Measurements from ENCODE around the gene DNAJA3. TPM values are rescaled to one million over a fixed set of nuclear protein-coding genes. Genes with fewer than 3 reads are reported as not detected.

Gene DNAJA3
- total RNA-seq, 1 donor from 2014 or later: 31.1 TPM

DNA sequence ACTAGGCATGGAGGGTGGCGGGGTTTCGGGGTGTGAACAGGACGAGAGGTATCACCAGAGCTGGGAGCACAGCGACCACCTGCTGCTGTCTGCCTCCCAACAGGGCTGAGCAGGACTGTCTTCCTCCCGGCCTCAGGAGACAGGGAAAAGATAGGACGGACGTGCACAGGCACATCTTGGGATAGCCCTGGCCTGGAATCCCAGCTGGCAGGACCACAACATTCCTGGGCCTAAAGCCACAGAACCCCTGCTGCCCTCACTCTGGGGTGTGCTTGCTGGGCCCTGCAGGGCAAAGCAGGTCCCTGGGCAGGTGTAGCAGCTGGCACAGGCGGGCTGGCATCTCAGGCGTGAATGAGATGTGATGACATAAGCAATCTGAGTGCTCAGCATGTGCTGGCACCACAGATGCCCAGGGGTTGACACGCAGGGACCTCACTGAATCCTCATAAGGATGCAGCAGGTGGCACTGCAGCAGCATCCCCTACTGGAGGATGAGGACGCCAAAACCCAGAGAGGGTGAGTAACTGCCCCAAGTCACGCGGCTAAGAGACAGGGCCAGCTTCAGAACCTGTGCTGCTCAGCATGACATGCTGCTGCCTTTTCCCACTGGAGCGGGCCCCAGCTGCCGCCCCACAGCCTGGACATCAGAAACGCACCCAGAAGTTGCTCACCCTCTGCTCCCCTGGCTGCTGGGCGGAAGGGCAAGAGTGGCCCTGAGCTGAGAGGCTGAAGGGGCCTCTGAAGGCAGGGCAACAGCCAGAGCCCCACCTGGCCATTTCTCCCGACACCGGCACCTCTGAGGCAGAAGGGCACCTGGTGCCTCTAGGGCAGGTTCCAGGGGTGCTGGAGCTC, 16.4 kb upstream of the DNAJA3 start:
- Mint-ChIP-seq H3K36me3 (ENCODE audit: unreplicated experiment) (peaks cover 6% of the 10 kb centered on the region), H3K4me1 (ENCODE audit: unreplicated experiment) (peaks cover 14% of the 10 kb centered on the region), H3K9me3 (ENCODE audit: unreplicated experiment) (no peaks in the 10 kb centered on the region), H3K4me3 (ENCODE audit: unreplicated experiment) (no peak overlapping the region), H3K27me3 (ENCODE audit: unreplicated experiment) (no peaks in the 10 kb centered on the region), H3K27ac (ENCODE audit: unreplicated experiment) (no peak overlapping the region)
- DNase-seq (ENCODE audit: extremely low spot score, unreplicated experiment): no peak
- TF ChIP-seq, protein P1, sequence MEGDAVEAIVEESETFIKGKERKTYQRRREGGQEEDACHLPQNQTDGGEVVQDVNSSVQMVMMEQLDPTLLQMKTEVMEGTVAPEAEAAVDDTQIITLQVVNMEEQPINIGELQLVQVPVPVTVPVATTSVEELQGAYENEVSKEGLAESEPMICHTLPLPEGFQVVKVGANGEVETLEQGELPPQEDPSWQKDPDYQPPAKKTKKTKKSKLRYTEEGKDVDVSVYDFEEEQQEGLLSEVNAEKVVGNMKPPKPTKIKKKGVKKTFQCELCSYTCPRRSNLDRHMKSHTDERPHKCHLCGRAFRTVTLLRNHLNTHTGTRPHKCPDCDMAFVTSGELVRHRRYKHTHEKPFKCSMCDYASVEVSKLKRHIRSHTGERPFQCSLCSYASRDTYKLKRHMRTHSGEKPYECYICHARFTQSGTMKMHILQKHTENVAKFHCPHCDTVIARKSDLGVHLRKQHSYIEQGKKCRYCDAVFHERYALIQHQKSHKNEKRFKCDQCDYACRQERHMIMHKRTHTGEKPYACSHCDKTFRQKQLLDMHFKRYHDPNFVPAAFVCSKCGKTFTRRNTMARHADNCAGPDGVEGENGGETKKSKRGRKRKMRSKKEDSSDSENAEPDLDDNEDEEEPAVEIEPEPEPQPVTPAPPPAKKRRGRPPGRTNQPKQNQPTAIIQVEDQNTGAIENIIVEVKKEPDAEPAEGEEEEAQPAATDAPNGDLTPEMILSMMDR (IDR thresholded peaks at IDR 0.05): no peak

DNA sequence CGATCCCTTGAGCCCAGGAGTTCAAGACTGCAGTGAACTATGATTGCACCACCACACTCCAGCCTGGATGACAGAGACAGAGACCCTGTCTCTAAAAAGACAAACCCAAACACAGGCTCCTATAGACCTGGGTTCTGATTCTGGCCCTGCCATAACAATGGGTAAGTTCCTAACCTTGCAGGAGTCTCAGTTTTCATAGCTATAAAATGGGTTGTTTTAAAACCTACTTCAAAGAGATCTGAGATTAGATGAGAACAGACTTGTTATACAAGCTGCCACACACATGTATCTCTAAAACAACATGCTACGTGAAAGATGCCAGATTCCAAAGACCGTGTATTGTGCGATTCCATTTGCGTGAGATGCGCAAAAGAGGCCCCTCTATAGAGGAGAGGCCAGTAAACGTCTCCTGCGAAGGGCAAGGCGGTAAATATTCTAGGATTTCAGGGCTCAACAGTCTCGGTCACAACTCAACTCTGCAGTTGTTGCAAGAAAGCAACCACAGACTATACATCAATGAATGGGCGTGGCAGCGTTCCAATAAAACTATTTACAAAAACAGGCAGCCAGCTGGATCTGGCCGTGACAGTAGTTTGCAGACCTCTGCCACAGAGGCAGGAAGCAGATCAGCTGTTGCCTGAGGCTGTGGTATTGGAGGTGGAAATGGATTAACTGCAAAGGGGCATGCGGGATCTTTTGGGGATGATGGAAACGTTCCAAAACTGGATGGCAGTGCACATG, 15.2 kb upstream of the DNAJA3 start:
- Mint-ChIP-seq H3K27me3 (ENCODE audit: unreplicated experiment) (no peaks in the 10 kb centered on the region), H3K9me3 (ENCODE audit: unreplicated experiment) (no peaks in the 10 kb centered on the region), H3K4me1 (ENCODE audit: unreplicated experiment) (peaks cover 24% of the 10 kb centered on the region), H3K4me3 (ENCODE audit: unreplicated experiment) (no peak overlapping the region), H3K36me3 (ENCODE audit: unreplicated experiment) (no peaks in the 10 kb centered on the region), H3K27ac (ENCODE audit: unreplicated experiment) (peak overlapping the region; percentile 6)
- TF ChIP-seq, protein P1 (IDR thresholded peaks at IDR 0.05): no peak
- no peak for DNase-seq (ENCODE audit: extremely low spot score, unreplicated experiment)

DNA sequence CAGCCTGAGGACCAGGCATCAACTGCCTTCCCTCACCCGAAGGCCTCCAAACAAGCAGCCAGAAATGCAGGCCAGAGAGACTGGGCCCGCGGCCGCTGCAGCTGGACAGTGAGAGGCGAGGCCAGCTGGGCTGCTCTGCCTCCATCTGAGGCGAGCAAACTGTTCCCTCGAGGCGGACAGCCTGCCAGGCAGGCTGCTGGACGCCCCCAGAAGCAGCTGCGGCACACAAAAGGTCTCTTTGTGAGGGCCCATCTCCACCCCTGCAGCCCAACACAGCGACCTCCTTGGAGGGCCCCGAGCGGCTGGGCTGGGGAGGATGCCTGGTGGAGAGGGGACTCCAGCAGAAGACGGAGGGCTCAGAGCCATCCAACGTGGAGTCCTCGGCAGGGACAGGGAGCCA, 14.0 kb upstream of the DNAJA3 start:
- no peaks in the 10 kb centered on the region for H3K36me3 Mint-ChIP-seq (ENCODE audit: unreplicated experiment)
- H3K9me3 Mint-ChIP-seq (ENCODE audit: unreplicated experiment): no peaks in the 10 kb centered on the region
- TF ChIP-seq, protein P1 (IDR thresholded peaks at IDR 0.05): no peak
- H3K4me1 Mint-ChIP-seq (ENCODE audit: unreplicated experiment): peaks cover 26% of the 10 kb centered on the region
- H3K4me3 Mint-ChIP-seq (ENCODE audit: unreplicated experiment): no peak overlapping the region
- no peak for DNase-seq (ENCODE audit: extremely low spot score, unreplicated experiment)
- H3K27ac Mint-ChIP-seq (ENCODE audit: unreplicated experiment): no peak overlapping the region
- H3K27me3 Mint-ChIP-seq (ENCODE audit: unreplicated experiment): no peaks in the 10 kb centered on the region

DNA sequence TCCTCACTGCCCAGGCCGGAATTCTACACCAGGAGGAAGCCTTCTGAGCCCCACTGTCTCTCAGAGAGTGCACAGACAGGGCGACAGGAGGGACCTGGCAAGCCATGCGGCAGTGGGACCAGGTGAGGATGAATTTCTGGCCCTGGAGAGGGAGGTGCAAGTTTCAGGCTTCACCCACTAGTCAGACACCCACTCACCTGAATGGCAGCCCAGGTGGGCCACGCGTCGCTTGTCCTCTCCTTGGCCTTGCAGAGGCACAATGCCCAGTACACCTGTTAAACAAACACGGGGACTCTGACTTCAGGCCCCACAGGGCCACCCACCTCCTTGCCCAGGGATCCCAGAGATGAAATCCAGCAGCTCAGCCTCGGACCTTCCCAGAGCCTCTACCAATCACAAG, 13.5 kb upstream of the DNAJA3 start:
- DNase-seq (ENCODE audit: extremely low spot score, unreplicated experiment): no peak
- Mint-ChIP-seq H3K36me3 (ENCODE audit: unreplicated experiment) (no peaks in the 10 kb centered on the region), H3K27ac (ENCODE audit: unreplicated experiment) (no peak overlapping the region), H3K27me3 (ENCODE audit: unreplicated experiment) (no peaks in the 10 kb centered on the region), H3K4me3 (ENCODE audit: unreplicated experiment) (no peak overlapping the region), H3K4me1 (ENCODE audit: unreplicated experiment) (peaks cover 29% of the 10 kb centered on the region), H3K9me3 (ENCODE audit: unreplicated experiment) (no peaks in the 10 kb centered on the region)
- TF ChIP-seq, protein P1 (IDR thresholded peaks at IDR 0.05): no peak

DNA sequence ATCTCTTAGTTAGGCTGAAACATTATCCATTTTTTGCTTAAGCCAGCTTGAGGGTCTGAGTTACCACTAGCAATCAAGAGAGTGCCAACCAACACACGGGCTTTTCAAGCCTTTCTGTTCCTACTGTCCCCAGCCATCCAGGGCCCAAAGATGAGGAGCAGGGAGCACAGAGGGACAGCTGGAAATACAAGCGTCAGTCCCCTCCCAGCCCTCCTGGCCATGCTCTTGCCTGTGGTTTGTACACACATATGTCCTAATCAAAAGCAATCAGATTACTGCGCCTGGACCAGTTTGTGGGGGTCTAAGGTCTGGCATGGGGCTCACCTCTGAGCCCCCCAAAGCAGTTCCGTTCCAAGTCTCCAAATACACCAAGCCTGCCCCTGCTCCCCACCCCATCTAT, 12.8 kb upstream of the DNAJA3 start:
- TF ChIP-seq, protein P1 (IDR thresholded peaks at IDR 0.05): no peak
- no peak for DNase-seq (ENCODE audit: extremely low spot score, unreplicated experiment)
- H3K27ac Mint-ChIP-seq (ENCODE audit: unreplicated experiment): no peak overlapping the region
- no peak overlapping the region for H3K4me3 Mint-ChIP-seq (ENCODE audit: unreplicated experiment)
- no peaks in the 10 kb centered on the region for H3K27me3 Mint-ChIP-seq (ENCODE audit: unreplicated experiment)
- H3K4me1 Mint-ChIP-seq (ENCODE audit: unreplicated experiment): peaks cover 29% of the 10 kb centered on the region
- H3K9me3 Mint-ChIP-seq (ENCODE audit: unreplicated experiment): no peaks in the 10 kb centered on the region
- no peaks in the 10 kb centered on the region for H3K36me3 Mint-ChIP-seq (ENCODE audit: unreplicated experiment)
